Measurements from ENCODE around the gene SHB. TPM values are rescaled to one million over a fixed set of nuclear protein-coding genes. Genes with fewer than 3 reads are reported as not detected.
"Not testable (repeated sequence)": the region's sequence is repeated elsewhere in the genome, so short reads cannot be mapped to it uniquely, and the experiment has no call there.

SHB gene
- total RNA-seq, 2 donors from 2014 or later, result 1.0 to 1.6 TPM

DNA sequence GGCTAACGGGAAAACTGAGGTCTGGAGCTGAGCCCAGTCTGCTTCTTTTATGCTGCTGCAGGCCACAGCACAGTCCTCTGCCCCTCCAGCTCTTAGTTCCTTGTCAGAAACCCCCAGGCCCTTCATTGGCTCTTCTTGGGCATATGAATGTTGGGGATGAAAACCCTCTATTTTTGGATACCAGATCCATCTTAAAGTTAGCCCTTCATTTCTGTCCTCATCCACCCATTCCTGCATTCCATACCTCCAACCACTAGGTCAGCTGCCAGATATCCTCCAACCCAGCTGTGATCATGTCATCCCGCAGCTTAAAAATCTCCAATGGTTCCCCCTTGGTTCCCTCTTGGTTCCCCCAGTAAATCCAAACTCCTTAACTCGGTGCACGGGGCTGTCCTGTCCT lies 163.3 kb downstream of the SHB start:
- peak overlapping the region in 1 of 2 donors; percentile 9 for H3K4me3 Mint-ChIP-seq
- H3K27ac Mint-ChIP-seq, result no peak overlapping the region
- ATAC-seq (replicated peaks in 1 of 2) (no peak), DNase-seq (no peak)
- H3K9me3 Mint-ChIP-seq, result no peaks in the 10 kb centered on the region
- peaks cover 28% of the 10 kb centered on the region for H3K4me1 Mint-ChIP-seq (ENCODE audit: low read depth)
- no peaks in the 10 kb centered on the region for H3K27me3 Mint-ChIP-seq (ENCODE audit: low read depth)
- peaks cover 0 to 1% of the 10 kb centered on the region in 2 donors for H3K36me3 Mint-ChIP-seq (ENCODE audit: insufficient read depth in 2 of 2)

DNA sequence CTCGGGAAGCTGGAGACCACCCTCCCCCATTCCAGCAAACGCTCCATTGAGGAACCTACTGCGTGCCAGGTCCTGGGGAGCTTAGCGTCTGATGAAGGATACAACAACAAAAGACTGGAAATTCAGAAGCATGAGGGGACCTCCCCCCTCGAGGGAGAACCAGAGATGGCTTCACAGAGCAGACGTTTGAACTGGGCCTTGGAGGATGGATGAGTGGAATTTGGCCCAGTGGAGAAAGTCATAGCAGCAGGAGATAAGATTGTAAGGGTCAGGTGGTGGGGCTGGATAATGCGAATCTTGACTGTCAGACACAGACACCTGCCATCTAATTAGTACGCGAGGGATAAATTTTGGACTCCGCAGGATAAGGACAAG lies 163.9 kb downstream of the SHB start:
- Mint-ChIP-seq H3K9me3 (no peaks in the 10 kb centered on the region), H3K4me3 (peak overlapping the region; percentile 28 to 86), H3K27ac (no peak overlapping the region), H3K27me3 (ENCODE audit: low read depth) (no peaks in the 10 kb centered on the region), H3K4me1 (ENCODE audit: low read depth) (peaks cover 30% of the 10 kb centered on the region), H3K36me3 (ENCODE audit: insufficient read depth in 2 of 2) (peaks cover 0 to 3% of the 10 kb centered on the region in 2 donors)
- ATAC-seq (replicated peaks in 1 of 2) (no peak), DNase-seq (no peak)

DNA sequence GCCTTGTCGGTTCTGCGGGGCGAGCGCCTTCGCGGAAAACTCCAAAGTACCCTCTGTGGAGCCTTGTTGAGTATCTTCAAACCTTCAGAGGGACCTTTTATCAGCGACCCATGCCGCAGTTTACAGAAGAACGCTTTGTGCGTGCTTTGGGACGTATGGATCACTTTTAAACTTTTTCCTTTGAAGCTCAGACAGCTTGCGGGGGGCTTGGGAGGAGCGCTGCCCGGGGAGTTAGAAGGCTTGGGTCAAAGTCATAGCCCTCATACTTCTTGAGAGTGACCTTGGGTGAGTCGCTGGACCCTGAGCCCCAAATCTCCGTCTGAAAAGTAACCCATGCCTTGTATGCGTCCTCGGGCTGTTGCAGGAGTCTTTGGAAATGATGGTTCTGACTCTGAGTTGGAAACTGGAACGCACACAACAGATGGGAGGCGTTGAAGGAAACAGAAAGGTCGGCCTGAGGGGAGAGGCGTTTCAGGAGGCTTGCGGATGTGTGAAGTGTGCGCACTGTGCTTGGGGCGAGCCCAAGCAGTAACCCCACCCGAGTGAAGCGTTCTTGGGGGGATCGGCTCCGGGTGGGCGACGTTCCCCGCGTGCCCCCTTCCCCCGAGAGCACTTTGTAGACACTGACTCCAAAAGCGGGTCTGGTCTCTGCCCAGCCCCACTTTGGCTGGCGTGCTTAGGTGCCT lies 164.4 kb downstream of the SHB start:
- ATAC-seq (replicated peaks in 1 of 2), result no peak
- H3K27ac Mint-ChIP-seq, result peak overlapping the region; percentile 96
- H3K36me3 Mint-ChIP-seq (ENCODE audit: insufficient read depth in 2 of 2), result peaks cover 0 to 3% of the 10 kb centered on the region in 2 donors
- no peaks in the 10 kb centered on the region for H3K27me3 Mint-ChIP-seq (ENCODE audit: low read depth)
- peak in 1 of 2 donors; percentile 10 for DNase-seq
- H3K4me1 Mint-ChIP-seq (ENCODE audit: low read depth), result peaks cover 30% of the 10 kb centered on the region
- peak overlapping the region; percentile 86 to 92 for H3K4me3 Mint-ChIP-seq
- no peaks in the 10 kb centered on the region for H3K9me3 Mint-ChIP-seq

DNA sequence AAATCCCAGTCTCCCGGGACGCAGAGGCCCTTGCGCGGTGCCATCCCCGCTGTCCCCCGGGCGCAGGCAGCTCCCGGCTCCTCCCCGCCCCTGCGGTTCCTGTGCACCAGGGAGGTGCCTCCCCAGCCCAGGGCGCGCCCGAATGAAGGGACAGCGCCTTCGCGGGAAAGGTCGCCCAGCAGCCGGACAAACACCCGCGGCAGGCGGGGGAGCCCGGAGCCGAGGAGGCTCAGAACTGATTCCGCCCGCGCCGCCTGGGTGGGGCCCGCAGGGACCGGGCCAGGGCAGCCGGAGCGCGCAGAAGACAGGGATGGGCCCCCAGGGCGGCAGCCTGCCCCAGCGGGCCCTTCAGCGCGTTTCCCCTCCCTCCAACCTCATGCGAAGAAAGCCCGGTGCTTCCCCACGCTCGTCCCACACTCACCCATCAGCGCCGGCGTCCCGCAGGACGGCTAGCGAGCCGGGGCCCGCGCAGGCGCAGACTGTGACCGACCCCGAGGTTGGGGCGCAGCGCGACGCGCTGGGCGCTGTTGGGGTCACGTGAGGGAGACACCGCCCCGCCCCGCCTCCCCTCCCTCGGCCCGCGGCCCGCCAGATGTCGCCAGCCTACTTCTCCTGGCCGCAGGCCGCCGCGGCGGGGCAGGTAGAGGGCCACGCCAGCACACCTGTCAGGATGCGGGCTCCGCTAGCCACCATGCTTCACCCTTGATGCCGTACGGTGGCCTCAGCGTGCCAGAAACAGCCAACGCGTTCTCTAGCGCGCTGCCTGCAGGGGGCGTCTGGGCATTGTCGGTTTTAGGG lies 165.2 kb downstream of the SHB start, which contains the start of gene SLC25A51:
Gene SLC25A51, minus strand, starts transcription at position 481 of the 798 bp plus-strand sequence. CDS start 15,577 bp downstream, outside the sequence.
- Mint-ChIP-seq H3K27ac (peak within 1 kb of the TSS; percentile 96), H3K36me3 (ENCODE audit: insufficient read depth in 2 of 2) (peaks cover 0 to 10% of the 10 kb centered on the region in 2 donors), H3K4me1 (ENCODE audit: low read depth) (peaks cover 30% of the 10 kb centered on the region), H3K4me3 (peak within 1 kb of the TSS; percentile 86 to 92), H3K27me3 (ENCODE audit: low read depth) (no peaks in the 10 kb centered on the region), H3K9me3 (no peaks in the 10 kb centered on the region)
- DNase-seq, result peak; percentile 95 to 96
- peak; percentile 85 to 89 for ATAC-seq (replicated peaks in 1 of 2)

DNA sequence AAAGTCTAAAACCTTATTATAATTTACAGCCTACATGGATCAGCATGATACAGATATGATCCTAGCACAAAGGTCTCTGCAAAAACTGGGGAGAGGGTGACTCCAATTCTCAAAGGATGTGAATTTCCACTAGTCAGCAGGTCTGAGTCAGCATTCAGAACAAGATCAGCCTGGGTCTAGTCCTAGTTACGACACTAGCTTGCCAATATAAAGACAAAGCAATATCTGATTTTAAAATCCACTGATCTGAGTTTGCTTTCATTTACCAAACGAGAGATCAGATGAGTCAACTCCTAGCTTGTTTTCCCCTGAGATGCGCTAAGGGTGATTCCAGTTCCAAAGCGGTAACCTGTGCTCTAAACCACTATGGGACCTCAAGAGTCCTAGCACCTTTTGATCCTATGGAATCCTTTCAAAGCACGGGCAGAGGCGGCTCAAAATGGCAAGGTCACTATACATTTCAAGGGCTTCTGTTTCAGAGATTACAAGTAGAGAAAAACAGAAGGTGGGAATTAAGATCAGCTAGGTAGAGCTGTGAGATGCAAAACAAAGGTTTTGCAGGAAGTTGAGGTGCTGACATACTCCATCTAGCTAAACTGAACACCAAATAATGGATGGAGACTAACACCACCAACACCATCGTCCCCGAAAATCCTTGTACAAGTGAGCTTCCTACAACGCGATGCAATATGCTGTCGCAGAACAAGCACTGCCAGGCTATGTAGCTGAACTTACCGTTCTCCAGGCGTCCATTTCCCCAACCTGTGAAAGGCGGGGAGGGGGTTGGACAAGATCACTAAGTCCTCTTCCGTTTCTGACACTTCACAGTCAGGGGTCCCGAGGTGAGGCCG lies 166.0 kb downstream of the SHB start:
- ATAC-seq (replicated peaks in 1 of 2) (peak; percentile 3 to 27), DNase-seq (no peak)
- H3K36me3 Mint-ChIP-seq (ENCODE audit: insufficient read depth in 2 of 2), result peaks cover 0 to 11% of the 10 kb centered on the region in 2 donors
- H3K27me3 Mint-ChIP-seq (ENCODE audit: low read depth), result no peaks in the 10 kb centered on the region
- H3K9me3 Mint-ChIP-seq, result no peaks in the 10 kb centered on the region
- peak overlapping the region; percentile 86 to 92 for H3K4me3 Mint-ChIP-seq
- H3K4me1 Mint-ChIP-seq (ENCODE audit: low read depth), result peaks cover 30% of the 10 kb centered on the region
- H3K27ac Mint-ChIP-seq, result peak overlapping the region; percentile 88

DNA sequence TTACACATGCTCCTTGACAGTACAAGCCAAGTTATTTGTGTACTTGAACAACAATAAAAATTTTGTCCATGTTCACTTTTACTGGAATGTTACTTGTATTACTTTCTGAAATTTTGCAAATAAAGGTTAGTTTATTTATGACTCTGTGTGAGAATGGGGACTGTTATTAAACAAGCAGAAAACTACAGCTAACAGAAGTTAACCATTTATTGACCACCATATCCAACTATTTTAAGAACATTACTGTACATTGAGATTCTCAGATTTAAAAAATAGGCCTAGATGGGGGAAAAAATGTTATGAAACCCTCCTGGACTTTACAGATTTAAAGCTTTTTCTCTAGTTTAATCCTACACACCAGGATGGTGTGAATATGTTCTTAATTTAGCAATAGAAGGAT lies 166.9 kb downstream of the SHB start:
- DNase-seq (no peak), ATAC-seq (replicated peaks in 1 of 2) (no peak)
- H3K9me3 Mint-ChIP-seq, result no peaks in the 10 kb centered on the region
- H3K27me3 Mint-ChIP-seq (ENCODE audit: low read depth), result no peaks in the 10 kb centered on the region
- H3K4me1 Mint-ChIP-seq (ENCODE audit: low read depth), result peaks cover 30% of the 10 kb centered on the region
- H3K36me3 Mint-ChIP-seq (ENCODE audit: insufficient read depth in 2 of 2), result peaks cover 0 to 15% of the 10 kb centered on the region in 2 donors
- peak overlapping the region in 1 of 2 donors; percentile 92 for H3K4me3 Mint-ChIP-seq
- H3K27ac Mint-ChIP-seq, result no peak overlapping the region

DNA sequence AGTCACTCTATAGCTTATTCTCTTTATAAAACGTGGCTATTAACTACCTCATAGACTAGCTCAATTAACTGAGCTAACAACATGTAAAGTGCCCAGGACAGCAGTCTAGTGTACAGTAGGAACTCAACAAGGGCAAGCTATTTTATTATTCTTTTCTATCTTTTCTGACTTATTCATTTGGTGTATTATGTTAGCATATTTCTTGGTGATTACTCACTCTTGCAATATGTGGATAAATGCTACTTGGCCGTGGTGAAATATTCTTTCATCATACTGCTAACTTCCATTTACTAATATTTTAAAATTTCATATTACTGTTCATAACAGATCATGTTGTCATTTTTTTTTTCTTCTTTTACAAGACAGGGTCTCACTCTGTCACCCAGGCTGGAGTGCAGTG lies 170.0 kb downstream of the SHB start:
- H3K4me1 Mint-ChIP-seq (ENCODE audit: low read depth), result peaks cover 21% of the 10 kb centered on the region
- DNase-seq (no peak), ATAC-seq (replicated peaks in 1 of 2) (no peak)
- peaks cover 0 to 30% of the 10 kb centered on the region in 2 donors for H3K36me3 Mint-ChIP-seq (ENCODE audit: insufficient read depth in 2 of 2)
- H3K9me3 Mint-ChIP-seq, result no peaks in the 10 kb centered on the region
- no peak overlapping the region for H3K4me3 Mint-ChIP-seq
- H3K27ac Mint-ChIP-seq, result no peak overlapping the region
- no peaks in the 10 kb centered on the region for H3K27me3 Mint-ChIP-seq (ENCODE audit: low read depth)

DNA sequence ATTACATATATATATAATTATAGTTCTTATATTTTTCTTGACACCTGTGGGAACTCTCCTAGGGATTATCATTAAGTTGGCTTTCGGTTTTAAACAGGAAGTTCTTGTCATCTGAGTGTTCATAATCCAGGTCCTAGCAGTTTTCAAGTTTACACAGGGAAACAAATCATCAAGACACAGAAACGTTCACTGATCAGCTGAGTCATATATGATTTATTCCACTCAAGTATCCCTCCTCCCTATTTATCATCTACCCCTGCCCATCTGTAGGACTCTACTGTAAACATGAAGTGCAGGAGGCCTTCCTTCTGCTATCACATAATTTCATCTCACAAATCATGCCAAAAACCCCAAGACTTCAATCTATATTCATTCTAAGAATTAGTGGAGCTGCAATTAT lies 171.4 kb downstream of the SHB start:
- H3K36me3 Mint-ChIP-seq (ENCODE audit: insufficient read depth in 2 of 2), result peaks cover 2 to 30% of the 10 kb centered on the region in 2 donors
- no peak overlapping the region for H3K4me3 Mint-ChIP-seq
- no peak for DNase-seq
- H3K9me3 Mint-ChIP-seq, result no peaks in the 10 kb centered on the region
- H3K4me1 Mint-ChIP-seq (ENCODE audit: low read depth), result peaks cover 16% of the 10 kb centered on the region
- H3K27ac Mint-ChIP-seq, result no peak overlapping the region
- no peaks in the 10 kb centered on the region for H3K27me3 Mint-ChIP-seq (ENCODE audit: low read depth)
- no peak for ATAC-seq (replicated peaks in 1 of 2)

DNA sequence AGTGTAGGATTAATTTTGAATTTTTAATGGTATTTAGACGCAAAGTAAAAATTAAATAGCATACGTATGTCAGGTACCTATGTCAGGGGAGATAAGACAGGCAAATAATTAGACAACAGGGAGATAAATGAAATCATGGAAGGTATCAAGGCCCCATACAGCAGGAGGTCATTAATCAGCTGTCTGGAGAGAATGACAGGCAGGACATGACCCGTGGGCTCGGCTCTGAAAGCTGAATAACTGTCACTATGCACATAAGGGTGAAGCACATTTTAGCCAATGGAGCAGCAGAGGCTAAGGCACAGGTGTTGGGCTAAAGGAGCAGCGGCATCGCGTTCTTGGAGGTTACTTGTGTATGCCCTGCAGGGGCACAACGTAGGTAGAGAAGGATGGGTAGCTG lies 177.0 kb downstream of the SHB start:
- Mint-ChIP-seq H3K4me1 (ENCODE audit: low read depth) (no peaks in the 10 kb centered on the region), H3K27ac (peak overlapping the region; percentile 70), H3K27me3 (ENCODE audit: low read depth) (no peaks in the 10 kb centered on the region), H3K9me3 (no peaks in the 10 kb centered on the region), H3K4me3 (no peak overlapping the region), H3K36me3 (ENCODE audit: insufficient read depth in 2 of 2) (peaks cover 4 to 21% of the 10 kb centered on the region in 2 donors)
- ATAC-seq (replicated peaks in 1 of 2), result no peak
- no peak for DNase-seq

DNA sequence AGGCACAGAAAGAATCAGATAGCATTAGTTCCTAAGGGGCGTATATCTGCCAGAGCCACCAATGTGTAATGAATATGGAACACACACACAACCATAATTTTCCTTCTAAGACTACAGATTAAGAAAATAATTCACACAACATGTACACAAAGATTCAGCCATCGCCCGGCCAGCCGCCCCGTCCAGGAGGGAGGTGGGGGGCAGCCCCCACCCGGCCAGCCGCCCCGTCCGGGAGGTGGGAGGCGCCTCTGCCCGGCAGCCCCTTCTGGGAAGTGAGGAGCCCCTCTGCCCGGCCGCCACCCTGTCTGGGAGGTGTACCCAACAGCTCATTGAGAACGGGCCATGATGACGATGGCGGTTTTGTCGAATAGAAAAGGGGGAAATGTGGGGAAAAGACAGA lies 178.0 kb downstream of the SHB start:
- DNase-seq; H3K4me1 Mint-ChIP-seq (ENCODE audit: low read depth); H3K4me3 Mint-ChIP-seq; H3K27me3 Mint-ChIP-seq (ENCODE audit: low read depth); ATAC-seq (replicated peaks in 1 of 2); H3K27ac Mint-ChIP-seq; H3K9me3 Mint-ChIP-seq: not testable (repeated sequence)
- H3K36me3 Mint-ChIP-seq (ENCODE audit: insufficient read depth in 2 of 2), result peaks cover 4 to 14% of the 10 kb centered on the region in 2 donors

DNA sequence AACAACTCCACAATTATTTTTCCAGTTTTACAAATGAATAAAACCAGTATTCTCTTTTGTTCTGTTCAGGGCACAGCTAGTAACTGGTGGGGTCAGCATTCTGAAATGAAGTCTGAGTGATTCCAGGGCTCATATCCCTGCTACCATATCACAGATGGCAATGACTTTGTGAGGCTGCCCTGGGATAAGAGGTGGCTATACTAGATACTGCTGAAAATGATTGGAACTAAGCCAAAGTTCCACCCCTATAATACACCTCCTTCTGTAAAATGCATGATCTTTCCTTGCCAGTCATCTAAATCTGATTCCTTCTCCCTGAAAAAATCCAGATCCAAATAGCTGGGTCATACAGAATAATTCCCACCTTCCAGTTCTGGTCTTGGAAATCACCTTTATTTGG lies 179.5 kb downstream of the SHB start:
- H3K4me3 Mint-ChIP-seq, result no peak overlapping the region
- no peak overlapping the region for H3K27ac Mint-ChIP-seq
- H3K27me3 Mint-ChIP-seq (ENCODE audit: low read depth), result no peaks in the 10 kb centered on the region
- H3K4me1 Mint-ChIP-seq (ENCODE audit: low read depth), result no peaks in the 10 kb centered on the region
- no peaks in the 10 kb centered on the region for H3K9me3 Mint-ChIP-seq
- peaks cover 4 to 6% of the 10 kb centered on the region in 2 donors for H3K36me3 Mint-ChIP-seq (ENCODE audit: insufficient read depth in 2 of 2)
- DNase-seq (no peak), ATAC-seq (replicated peaks in 1 of 2) (no peak)

DNA sequence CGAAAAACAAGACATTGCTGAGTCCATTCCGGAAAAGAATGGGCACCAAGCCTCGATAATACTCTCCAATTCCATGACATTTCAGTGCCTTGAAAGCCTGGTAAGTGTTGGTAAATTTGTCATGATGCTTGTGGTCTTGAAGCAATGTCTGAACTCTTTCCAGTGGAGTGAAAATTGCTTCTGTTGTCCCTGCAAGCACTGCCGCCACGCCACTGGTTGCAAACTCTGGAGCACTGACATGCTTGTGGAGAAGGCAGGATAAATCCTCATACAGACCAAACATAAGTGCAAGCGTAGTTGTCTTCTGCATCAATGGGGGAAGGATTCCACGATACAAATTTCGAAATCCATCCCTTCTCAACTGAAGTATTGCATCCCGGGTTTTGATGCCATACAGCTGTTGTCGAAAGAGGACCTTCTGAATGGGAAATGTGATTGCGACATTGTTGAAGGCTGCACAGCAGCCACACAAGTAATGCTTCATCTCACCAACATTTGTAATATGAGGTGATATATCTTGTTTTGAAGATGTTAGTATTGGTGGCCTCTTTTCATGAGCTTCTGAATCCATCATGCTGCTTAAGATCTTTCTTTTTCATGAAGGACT lies 180.9 kb downstream of the SHB start:
- not testable (repeated sequence) for H3K9me3 Mint-ChIP-seq; DNase-seq; H3K36me3 Mint-ChIP-seq (ENCODE audit: insufficient read depth in 2 of 2); H3K4me1 Mint-ChIP-seq (ENCODE audit: low read depth); H3K27me3 Mint-ChIP-seq (ENCODE audit: low read depth); H3K27ac Mint-ChIP-seq; H3K4me3 Mint-ChIP-seq; ATAC-seq (replicated peaks in 1 of 2)

Data from activated T-cell treated with anti-CD3 and anti-CD28 coated beads, Interleukin-2, amount 50 U/mL, for 72 hours (primary cell).